Epithelial cell of esophagus (primary cell): ENCODE measurements around the gene C18orf63.

Experiments
- DNase-seq: peaks from one replicate; pipeline ENCODE4 v3.0.0; 2010; ENCODE audit warnings: low read depth
- H3K4me3 ChIP-seq: 2 replicates; pipeline ENCODE4 v1.5.1; 2011; ENCODE audit warnings: mild to moderate bottlenecking, low read length, control low read depth
- TF ChIP-seq, protein P1 (sequence below): IDR thresholded peaks from 2 replicates; pipeline ENCODE4 v1.5.1; 2011; ENCODE audit warnings: low read depth, mild to moderate bottlenecking, low read length, control low read depth, inconsistent platforms; ENCODE audit not compliant: insufficient read depth; ENCODE audit errors: missing control alignments

C18orf63 gene

DNA sequence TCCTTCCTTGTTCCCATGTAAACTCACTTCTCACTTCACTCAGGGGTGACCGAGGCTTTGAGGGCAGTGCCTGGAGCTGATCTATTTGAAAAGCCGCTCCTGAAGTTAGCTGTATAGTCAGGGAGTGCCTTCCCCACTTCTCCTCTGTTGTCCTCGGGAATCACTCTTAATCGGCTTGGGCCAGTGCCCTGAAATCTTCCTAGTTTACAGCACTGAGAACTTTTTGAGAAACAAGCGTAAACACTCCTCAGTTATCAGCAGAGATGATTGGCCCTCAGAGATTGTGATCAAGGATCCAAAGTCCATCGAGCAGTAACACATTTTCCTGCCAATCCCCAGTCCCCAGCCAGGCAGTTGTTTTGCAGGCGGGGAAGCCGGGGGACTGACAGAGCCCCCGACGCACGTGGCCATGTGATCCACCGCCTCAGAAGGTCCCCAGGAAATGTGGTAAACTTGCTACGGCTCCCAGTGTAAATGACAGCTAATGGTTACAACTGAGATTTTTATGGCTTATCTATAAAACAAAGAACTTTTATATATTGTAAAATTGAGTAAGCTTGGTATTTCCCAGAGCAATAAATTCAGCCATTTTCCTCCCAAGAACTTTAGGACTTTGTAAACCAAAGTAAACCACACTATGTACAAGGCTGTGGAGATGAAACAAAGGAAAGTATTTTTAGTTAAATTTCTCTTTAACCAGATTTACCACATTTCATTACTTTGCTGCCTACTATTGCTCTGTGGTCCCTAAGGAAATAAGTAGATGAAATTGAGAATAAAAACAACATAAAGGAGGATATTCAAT lies 53.5 kb downstream of the C18orf63 start:
- no peak overlapping the region for H3K4me3 ChIP-seq
- no peak for DNase-seq
- TF ChIP-seq, protein P1, sequence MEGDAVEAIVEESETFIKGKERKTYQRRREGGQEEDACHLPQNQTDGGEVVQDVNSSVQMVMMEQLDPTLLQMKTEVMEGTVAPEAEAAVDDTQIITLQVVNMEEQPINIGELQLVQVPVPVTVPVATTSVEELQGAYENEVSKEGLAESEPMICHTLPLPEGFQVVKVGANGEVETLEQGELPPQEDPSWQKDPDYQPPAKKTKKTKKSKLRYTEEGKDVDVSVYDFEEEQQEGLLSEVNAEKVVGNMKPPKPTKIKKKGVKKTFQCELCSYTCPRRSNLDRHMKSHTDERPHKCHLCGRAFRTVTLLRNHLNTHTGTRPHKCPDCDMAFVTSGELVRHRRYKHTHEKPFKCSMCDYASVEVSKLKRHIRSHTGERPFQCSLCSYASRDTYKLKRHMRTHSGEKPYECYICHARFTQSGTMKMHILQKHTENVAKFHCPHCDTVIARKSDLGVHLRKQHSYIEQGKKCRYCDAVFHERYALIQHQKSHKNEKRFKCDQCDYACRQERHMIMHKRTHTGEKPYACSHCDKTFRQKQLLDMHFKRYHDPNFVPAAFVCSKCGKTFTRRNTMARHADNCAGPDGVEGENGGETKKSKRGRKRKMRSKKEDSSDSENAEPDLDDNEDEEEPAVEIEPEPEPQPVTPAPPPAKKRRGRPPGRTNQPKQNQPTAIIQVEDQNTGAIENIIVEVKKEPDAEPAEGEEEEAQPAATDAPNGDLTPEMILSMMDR = no peak

DNA sequence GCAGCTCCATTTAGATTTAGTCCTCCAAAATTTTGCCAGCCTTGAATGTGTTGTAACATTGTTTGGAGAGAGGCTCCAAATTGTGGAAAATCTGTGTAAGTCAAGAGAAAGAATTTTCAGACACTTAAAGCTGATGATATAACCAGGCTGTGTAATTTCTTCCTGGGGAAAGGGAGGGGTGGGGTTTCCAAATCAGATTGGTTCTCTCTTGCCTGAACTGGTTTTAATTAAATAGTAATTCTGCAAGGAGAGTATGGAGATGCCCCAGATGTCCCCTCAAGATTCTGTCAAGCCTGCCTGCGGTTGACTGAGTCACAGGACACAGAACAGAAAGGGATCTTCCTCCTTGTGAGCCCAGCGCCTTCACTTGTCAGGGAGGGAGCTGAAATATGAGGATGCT lies 54.5 kb downstream of the C18orf63 start:
- DNase-seq = no peak
- TF ChIP-seq, protein P1 = no peak
- H3K4me3 ChIP-seq = no peak overlapping the region

DNA sequence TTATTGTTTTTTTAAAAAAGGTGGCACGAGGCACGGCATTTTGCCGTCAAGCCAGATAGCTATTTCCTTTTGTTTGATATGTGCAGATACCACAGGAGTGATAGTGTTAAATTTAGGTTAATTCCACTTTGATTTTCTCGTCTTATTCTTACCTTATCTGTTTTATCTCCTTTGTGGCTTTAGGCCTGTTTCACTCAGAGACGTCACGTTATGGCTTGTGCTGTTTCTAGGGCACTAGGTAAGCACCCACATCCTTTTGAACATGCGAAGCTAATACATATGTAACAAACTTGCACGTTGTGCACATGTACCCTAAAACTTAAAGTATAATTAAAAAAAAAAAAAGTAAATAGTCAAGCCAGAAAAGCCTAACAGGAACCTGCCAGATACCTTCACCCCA lies 57.8 kb downstream of the C18orf63 start:
- TF ChIP-seq, protein P1 = no peak
- no peak overlapping the region for H3K4me3 ChIP-seq
- DNase-seq = no peak

DNA sequence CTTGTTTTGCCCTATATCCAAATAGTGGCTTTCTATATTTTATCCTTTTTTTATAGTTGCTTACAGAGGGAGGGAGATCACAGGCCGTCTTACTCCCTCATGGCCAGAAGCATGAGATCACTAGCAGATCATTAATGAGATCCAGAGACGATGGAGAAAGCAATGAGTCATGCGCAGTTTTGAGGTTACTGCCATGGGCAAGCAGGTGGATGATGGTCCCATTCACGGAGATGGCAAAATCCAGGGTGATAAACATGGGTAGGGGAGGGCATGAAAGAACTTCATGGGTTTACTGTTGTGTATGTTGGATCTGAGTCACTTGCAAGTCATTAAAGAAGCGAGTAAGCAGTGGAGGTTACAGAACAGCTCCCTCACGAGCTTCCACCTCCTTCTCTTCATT lies 60.4 kb downstream of the C18orf63 start:
- no peak for DNase-seq
- TF ChIP-seq, protein P1 = no peak
- no peak overlapping the region for H3K4me3 ChIP-seq

DNA sequence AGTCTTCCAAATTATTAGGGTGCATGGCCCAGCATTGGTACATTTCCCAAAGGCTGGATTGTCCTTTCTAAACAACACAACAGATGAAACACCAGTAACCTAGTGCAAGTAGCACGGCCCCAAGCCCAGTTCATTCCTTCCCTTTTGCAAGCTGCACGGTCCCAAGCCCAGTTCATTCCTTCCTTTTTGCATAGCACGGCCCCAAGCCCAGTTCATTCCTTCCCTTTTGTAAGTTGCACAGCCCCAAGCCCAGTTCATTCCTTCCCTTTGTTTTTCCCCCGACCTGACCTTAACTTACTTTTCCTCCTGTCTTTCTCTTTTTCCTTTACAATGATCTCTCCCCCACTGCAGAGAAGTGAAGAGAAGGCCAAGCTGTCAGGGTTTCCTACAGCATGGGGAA lies 60.9 kb downstream of the C18orf63 start:
- no peak overlapping the region for H3K4me3 ChIP-seq
- TF ChIP-seq, protein P1 = no peak
- no peak for DNase-seq

DNA sequence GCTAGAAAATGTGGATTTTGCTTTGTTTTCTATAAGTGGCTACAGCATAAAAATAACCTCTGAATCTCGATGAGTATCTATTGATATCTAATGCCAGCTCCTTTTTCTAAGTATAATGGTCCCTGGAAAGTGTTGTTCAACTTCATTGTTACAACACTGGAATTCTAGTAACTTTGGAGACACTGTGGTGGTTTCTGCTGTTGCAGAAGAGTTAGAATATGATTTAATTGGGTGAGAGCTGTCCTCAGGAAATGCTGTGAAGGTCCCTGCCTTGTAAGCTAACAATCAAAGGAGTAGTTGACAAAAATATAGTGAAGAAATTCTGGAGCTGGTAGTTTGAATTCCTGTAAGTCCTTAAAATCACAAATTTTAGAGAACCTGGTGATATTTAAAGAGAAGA lies 62.1 kb downstream of the C18orf63 start:
- no peak overlapping the region for H3K4me3 ChIP-seq
- no peak for DNase-seq
- TF ChIP-seq, protein P1 = no peak

DNA sequence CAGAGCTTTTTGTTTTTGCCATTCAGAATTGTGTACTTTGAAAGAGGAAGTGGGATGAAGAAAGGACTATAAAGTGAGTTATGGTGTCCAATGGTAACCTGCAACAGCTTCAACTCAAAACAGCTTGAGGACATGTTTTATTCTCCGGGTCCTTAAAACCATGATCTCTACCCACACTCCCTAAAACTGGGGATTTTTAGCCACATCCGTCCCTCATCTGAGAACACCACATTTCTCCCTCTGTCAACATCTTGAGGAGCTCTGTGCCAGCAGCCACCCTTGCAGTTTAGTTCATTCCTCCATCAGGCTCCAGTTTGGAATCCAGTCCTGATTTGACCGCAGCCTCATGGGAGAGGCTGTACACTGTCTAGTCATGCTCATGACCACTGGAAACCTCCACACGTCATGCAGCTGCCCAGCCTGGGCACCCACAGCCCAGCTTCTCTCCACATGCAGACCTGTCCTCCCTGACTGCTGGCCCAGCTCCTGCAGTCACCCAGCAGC lies 62.6 kb downstream of the C18orf63 start:
- TF ChIP-seq, protein P1 = no peak
- DNase-seq = no peak
- no peak overlapping the region for H3K4me3 ChIP-seq
